Activated CD4-positive, alpha-beta T cell treated with anti-CD3 and anti-CD28 coated beads, Interleukin-2, amount 50 U/mL, for 1 hour (primary cell): ENCODE measurements around the gene PLEKHO2.
"Not testable (repeated sequence)": the region's sequence is repeated elsewhere in the genome, so short reads cannot be mapped to it uniquely, and the experiment has no call there.

ENCODE experiments used
- DNase-seq: peaks from one replicate; pipeline ENCODE4 v3.0.0-alpha.2; 2020

The PLEKHO2 gene, protein sequence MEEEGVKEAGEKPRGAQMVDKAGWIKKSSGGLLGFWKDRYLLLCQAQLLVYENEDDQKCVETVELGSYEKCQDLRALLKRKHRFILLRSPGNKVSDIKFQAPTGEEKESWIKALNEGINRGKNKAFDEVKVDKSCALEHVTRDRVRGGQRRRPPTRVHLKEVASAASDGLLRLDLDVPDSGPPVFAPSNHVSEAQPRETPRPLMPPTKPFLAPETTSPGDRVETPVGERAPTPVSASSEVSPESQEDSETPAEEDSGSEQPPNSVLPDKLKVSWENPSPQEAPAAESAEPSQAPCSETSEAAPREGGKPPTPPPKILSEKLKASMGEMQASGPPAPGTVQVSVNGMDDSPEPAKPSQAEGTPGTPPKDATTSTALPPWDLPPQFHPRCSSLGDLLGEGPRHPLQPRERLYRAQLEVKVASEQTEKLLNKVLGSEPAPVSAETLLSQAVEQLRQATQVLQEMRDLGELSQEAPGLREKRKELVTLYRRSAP

DNA sequence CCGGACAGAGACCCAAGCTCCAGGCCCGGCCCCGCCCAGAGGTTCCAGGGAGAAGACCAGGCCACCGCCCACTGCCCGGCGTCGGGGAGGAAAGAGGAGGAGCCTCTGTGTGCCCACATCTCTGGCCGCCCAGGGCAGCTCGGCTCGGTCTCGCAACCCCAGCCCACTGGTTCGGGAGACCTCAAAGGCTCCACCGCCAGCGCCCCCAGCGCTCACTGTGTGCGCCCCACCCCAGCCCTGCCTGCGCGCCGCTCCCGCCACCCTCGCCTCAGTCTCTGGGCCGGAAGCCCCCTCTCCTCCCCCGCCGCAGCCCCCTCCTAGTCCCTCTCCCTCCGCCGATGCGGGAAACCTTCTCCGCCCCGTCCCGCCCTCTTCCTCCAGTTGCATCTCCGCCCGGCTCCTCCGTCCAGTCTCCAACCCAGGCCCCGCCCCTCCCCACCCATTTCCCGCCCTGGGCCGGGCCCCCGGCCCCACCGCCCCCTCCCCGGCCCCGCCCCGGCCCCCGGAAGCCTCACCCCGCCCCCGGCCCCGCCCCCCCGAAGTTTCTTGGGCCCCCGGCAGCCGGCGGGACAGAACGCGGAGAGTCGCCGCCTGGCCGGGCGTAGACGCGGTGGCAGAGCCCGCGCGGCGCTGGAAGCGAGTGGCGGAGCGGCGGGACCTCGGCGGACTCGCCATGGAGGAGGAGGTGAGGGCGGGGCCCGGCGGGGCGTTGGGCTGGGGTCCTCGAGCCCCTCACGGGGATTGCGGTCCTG is at the start of gene PLEKHO2:
Gene PLEKHO2 (plus strand): TSS at position 572 of the 752 bp plus-strand sequence. CDS start 102 bp downstream, at position 674.
- peak; percentile 82 for DNase-seq

DNA sequence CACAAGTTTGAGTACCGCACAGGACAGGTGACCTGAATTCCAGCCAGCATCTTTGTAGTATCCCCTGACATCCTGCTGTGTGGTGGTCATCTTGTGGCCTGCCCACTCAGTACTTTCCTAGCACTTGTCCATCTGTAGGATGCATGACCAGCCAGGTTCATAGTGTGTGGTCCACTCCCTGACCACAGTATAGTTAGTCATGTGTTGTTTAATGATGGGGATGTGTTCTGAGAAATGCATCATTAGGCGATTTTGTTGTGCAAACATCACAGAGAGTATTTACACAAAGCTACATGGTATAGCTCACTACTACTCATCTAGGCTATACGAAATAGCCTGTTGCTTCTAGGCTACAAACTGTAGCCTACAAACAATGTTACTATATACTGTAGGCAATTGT is 49.4 kb upstream of the PLEKHO2 start:
- DNase-seq: no peak

DNA sequence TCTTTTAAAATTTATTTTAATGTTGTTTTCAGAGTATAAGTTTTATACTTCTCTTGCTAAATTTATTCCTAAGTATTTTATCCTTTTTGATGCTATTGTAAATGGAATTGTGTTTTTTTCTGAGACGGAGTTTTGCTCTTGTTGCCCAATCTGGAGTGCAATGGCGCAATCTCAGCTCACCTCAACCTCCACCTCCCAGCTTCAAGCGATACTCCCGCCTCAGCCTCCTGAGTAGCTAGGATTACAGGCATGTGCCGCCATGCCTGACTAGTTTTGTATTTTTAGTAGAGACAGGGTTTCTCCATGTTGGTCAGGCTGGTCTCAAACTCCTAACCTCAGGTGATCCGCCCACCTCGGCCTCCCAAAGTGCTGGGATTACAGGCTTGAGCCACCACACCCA is 46.4 kb upstream of the PLEKHO2 start:
- not testable (repeated sequence) for DNase-seq

DNA sequence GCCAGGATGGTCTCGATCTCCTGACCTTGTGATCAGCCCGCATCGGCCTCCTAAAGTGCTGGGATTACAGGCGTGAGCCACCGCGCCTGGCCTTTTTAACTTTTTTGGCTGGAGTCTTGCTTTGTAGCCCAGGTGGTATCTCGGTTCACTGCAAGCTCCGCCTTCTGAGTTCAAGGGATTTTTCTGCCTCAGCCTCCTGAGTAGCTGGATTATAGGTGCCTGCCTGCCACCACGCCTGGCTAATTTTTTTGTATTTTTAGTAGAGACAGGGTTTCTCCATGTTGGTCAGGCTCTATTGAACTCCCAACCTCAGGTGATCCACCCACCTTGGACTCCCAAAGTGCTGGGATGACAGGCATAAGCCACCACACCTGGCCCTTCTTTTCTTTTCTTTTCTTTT is 45.8 kb upstream of the PLEKHO2 start:
- not testable (repeated sequence) for DNase-seq

DNA sequence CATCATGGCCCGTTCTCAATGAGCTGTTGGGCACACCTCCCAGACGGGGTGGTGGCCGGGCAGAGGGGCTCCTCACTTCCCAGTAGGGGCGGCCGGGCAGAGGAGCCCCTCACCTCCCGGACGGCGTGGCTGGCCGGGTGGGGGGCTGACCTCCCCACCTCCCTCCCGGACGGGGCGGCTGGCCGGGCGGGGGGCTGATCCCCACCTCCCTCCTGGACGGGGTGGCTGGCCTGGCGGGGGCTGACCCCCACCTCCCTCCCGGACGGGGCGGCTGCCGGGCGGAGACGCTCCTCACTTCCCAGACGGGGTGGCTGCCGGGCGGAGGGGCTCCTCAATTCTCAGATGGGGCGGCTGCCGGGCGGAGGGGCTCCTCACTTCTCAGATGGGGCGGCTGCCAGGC is 42.8 kb upstream of the PLEKHO2 start:
- DNase-seq: not testable (repeated sequence)

DNA sequence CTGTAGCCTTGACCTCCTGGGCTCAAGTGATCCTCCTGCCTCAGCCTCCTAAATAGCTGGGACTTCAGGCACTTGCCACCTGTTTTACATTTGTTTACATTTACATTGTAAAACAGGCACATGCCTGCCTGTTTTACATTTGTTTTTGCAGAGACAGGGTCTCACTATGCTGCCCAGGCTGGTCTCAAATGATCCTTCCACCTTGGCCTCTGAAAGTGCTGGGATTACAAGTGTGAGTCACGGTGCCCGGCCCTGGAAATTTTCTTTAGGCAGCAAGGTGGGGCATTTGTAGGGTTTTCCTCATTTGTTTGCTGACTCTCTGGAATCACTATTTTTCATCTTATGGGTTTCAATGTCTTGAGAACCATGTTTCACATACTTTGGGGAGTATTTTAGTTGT is 41.2 kb upstream of the PLEKHO2 start:
- no peak for DNase-seq

DNA sequence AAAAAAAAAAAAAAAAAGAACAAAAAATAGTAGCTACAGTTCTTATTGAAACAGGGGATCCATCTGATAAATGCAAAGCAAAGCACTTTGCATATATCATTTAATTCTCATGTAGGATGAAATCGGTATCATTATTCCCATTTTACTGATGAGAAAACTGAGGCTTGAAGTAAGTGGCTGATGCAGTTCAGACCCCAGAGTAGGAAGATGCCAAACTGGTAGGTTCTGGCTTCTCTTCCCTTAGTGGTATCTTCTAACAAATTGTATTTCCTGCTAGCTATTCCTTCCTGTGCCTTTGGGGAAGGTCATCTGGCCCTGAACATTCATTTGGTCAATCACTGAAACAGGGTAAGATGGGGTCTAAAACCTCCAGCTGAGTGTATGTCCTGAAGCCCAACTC is 38.2 kb upstream of the PLEKHO2 start:
- no peak for DNase-seq

DNA sequence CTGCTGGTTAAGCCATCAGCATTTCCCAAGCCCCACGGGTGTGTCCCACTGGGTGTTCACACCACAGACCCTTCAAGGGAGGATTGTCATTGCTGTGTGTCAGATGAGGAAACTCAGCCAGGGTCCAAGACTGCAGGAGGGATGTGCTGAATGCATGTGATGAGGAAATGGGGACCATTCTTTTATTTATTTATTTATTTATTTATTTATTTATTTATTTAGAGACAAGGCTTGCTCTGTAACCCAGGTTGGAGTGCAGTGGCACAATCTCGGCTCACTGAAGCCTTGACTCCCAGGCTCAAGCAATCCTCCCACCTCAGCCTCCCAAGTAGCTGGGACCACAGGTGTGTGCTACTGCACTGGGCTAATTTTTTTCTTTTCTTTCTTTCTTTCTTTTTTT is 37.1 kb upstream of the PLEKHO2 start:
- DNase-seq: no peak

DNA sequence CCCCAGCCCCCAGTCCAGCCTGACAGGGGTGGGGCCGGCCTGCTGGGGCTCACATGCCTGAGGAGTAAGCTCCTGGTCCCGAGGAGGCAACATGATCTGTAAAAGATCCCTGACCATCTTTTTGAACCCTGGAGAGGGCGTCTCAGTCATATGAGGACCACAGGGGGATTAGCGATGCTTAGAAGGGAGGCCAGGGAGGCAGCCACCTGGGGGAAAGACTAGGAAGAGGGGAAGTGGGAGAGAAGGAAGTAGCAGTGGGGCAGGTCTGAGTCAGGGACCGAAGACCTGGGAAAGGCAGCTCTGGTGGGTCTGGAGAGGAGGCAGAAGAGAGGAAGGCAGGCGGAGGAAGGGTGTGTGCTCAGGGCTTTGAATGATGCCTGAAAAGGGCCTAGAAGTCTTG is 35.2 kb upstream of the PLEKHO2 start:
- DNase-seq: no peak

DNA sequence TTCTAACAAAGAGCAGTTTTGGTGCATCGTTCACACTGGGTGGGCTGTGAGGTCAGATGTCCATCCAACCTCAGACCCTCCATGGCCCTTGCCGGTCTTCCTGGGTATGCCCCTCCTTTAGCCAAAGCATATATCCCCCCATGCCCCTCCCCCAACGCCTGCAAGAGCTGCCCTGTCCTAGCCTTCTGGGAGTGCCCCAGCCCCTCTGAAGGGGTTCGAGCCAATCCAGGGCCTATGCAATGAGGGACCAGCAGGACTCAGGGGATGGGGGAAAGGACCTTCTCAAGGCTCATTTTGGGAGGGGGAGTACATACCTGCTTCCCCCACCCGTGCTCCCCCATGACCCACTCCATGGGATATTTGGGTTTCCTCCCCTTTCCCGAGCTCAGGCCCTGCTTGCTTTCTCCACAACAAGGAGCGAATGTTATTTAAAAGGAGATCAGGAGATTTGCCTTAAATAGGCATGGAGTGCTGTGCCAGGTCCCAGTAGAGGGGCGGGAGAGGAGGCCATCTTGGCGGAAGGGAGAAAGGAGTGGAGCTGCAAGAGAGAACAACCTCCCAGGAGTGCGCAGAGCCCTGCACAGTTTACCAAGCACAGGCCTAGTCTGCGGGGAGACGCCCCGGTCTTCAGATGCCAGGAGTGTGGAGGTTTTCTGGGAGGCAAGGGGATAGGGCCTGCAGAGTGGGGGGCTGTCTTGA is 34.5 kb upstream of the PLEKHO2 start:
- no peak for DNase-seq

DNA sequence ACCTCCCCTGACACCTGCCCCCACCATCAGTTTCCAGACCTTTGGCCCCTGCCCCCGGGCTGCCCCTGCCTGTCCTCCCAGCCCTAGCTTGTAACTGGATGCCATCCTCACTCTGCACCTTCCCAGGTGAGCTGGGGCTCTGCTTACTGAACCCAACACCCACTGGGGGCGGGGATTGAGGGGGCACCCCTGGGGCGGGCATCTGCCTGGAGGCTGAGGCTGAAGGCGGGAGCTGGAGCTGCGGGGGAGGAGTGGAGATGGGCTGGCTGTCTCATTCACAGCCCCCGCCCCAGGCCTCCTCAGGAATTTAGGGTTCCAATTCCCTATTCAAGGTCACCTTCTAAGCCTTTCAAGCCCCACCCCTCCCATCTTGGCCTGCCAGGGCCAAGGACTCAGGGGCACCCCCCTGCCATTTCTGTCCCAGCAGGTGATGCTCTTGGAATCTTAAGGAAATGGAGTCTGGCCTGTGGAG is 33.9 kb upstream of the PLEKHO2 start:
- no peak for DNase-seq

DNA sequence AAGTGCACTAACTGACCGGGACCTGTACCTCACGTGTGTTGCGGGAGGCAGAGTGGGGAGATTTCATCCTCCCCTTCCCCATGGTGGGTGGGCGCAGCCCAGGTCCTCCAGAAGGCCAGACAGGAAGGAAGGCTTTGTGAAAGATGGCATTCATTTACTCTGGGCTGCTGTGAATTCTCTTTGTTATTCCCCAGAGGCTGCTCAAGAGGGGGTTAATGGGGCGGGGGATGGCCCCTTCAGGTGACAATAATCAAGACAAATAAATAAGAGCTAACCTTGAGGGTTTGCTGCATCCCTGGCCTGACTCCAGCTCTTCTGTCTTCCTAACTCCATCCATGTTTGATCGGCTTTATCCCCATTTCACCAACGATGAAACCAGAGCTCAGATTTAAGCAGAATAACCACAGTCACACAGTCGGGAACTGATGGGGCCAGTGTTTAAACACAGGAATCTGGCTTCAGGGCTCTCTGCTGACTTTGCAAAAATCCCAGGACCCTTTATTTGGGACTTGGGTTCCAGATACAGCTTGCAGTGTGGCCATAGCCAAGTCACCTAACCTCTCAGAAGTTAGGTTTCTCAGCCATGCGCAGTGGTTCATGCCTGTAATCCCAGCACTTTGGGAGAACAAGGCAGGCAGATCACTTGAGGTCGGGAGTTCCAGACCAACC is 32.8 kb upstream of the PLEKHO2 start:
- no peak for DNase-seq

DNA sequence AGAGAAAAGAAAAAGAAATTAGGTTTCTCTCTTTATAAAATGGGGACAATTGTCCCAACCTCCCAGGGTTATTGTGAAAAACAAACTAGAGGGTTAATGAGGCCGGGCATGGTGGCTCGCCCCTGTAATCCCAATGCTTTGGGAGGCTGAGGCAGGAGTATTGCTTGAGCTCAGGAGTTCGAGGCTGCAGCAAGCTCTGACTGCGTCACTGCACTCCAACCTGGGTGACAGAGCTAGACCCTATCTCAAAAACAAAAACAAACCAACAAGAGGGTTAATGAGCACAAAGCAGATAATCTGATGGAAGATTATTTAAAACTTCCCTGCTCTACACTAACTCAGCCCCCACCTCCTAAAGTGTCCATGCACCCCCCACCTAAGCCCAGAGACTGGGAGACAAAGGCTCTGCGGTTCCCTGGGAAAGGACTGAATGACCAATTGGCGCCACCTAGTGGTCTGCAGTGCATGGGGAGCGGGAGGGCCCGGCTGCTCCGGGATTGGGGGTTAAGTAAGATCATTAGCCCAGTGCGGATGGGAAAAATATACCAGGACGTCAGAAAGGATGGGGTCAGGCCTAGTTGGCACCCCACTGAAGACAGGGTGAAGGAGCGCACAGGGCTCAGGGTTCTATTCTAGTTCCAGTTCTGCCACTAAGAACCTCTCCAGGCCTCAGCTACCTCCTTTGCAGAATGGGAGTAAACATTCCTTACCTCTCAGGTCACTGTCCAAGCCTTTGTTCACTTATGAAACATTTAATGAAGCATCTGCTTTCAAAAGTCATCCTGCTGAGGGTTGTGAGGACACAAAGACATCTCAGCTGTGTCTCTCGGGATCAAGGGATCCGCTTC is 31.8 kb upstream of the PLEKHO2 start:
- peak; percentile 67 for DNase-seq

DNA sequence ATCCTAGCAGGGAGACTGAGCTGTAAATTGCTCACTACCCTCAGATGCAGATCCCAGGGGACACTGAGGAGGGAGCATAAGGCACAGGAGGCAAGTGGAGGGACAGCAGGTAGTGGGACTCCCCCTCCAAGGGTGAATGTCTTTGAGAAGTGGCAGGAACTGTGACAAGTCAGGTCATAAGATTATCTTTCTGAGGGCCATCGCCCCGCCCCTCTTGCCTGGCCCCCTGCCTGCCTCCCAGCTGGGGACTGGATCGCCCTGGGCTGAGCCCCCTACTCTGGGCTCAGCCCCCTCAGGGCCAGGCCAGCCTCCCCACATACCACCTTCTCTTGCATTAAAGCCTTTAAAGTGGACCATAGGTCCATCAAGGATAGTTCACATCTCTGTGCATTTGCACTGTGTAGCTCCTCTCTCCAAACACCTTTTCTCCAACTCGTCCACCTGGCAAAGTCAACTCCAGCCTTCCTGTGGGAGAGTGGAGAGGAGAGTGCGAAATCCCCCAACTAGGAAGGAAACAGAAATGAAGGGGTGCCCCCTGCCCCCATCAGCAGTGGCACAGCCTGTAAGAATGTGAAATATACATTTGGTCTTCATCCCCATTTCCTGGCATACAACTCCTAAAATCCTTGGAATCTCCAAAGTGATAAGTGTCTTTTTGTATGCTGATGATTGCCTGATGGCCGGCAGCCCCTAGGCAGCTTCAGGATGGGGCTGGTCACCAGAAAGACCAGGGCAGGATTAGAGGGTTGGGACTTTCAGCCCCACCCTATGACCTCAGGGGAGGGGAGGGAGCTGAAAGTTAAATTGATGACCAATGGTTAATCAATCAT is 31.0 kb upstream of the PLEKHO2 start:
- no peak for DNase-seq

DNA sequence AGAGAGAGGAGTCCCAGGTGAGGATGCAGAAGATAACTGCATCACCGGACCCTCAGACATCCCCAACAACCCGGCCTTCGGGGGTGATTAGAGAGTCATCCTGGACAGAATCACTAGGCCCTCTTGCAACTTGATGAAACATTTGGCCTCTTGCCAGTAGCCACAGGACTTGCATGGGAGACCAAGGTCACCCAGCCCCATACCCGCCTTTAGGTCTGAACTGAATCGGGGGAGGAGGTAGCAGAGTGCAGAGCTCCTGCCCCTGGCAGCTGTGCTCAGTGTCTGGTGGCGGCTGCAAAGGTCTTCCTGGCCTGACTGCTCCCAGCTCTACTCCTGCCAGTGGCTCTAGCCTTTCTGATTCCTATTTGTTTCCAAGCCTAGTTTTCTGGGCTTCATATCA is 28.6 kb upstream of the PLEKHO2 start:
- DNase-seq: no peak

DNA sequence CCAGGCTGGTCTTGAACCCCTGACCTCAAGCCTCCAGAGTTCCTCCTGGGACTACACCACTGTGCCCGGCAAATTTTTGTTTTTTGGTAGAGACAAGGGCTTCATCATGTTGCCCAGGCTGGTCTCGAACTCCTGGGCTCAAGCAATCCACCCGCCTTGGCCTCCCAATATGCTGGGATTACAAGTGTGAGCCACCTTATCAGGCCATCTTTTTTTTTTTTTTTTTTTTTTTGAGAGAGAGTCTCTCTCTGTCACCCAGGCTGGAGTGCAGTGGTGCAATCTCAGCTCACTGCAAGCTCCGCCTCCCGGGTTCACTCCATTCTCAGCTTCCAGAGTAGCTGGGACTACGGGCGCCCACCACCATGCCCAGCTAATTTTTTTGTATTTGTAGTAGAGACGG is 27.4 kb upstream of the PLEKHO2 start:
- not testable (repeated sequence) for DNase-seq

DNA sequence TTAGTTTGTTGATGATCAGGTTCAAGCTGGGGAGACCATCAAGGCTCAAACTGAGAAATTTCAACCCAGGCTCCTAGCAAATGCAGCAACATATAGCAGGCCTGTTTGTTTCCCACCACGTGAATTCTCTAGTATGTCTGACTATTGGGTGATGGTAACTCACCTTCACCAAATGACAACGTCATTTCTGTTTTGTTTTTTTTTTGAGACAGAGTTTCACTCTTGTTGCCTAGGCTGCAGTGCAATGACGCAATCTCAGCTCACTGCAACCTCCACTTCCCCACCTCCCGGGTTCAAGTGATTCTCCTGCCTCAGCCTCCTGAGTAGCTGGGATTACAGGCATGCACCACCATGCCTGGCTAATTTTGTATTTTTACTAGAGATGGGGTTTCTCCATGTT is 26.8 kb upstream of the PLEKHO2 start:
- not testable (repeated sequence) for DNase-seq

DNA sequence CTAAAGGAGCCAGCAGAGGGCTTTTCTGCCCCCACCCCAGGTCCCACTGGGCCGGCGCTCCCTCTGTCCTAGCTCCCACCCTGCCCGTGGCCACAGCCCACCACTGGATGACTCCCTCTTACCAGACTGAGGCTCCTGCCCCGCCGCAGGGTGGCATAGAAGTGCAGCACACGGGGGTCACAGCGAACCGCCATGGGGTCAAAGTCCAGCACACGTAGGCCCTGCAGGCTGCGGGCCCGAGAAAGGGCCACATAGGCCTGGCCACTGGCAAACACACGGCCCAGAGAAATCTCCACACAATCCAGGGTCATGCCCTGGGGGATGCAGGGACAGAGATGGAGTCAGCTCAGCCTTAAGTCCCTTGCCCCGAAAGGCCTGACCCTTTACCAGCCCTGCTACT is 25.3 kb upstream of the PLEKHO2 start:
- DNase-seq: no peak

DNA sequence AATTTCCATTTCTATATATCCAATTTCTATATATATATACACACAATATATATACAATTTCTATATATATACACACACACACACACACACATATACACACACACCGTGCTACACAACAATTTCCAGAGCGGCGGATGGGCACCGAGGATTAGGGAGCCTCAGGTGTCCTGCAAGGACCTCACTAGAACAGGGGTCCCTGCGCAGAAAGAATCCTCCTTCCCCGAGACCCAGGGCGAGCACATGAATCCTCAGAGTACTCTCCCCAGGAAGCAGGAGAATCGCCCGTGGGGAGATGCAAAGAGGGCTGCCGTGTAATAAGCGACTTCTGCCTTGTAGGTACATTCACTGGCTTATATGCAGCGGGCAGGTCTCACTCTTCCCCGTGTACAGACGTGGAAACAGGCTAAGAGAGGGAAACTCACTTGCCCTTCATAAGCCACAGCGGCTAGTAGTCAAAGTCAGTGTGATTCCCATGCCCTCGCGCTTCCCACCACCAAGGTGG is 16.7 kb upstream of the PLEKHO2 start:
- DNase-seq: no peak

DNA sequence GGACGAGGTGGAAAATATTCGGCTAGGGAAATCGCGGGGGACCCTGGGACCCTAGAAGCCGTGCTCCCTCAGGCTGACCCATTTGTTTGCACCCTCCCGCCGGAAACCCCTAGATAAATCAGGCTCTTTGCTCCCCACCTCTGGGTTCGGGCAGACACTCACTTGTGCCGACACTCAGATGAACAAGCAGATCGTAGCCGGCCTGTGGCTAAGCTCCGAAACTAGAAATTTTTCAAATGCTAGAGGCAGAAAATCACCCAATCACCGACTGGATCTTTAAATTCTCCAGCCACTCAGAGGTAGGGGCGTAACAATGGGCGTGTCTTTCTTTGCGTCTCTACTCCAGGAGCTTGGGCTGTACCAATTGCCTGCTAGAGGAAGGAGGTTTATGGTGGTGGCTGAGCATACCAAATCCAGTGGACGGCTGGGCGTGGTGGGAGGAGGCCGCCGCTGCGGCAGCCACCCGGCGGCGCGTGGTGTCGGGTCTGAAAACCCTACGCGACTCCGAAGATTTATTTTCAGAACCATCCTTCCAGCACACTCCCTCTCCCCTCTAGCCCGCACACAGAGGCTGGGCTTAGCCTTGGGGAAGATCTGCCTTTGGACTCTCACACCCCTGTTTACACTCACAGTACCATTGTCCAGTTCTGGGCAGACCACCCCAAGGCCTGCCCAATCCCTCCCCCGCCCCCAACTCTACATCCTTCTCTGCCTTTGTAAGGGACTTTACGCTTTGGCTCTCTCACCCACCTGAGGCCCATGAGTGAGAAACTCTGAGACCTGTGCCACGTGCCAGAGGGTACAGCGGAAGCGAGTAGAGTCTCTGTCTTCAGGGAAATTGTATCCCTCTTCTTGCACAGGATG is 16.1 kb upstream of the PLEKHO2 start, which contains the start of gene PIF1:
Gene PIF1 (minus strand): TSS at position 217 of the 864 bp plus-strand sequence. CDS start 1,312 bp downstream, outside the sequence.
- DNase-seq: peak; percentile 81
